ENCODE measurements around the gene PI4K2A. TPM values are rescaled to one million over a fixed set of nuclear protein-coding genes. Genes with fewer than 3 reads are reported as not detected.
"Not testable (repeated sequence)": the region's sequence is repeated elsewhere in the genome, so short reads cannot be mapped to it uniquely, and the experiment has no call there.

Gene PI4K2A
- total and polyA plus RNA-seq, 8 donors, result 4.2 to 13.6 (median 9.7) TPM

GRCh38 chr10:97632949-97633884, 7.3 kb upstream of the PI4K2A start, which contains the start of gene MORN4:
MORN4 (minus strand) TSS chr10:97633500; CDS start chr10:97619653, 13,847 bp downstream.
- H3K4me1 ChIP-seq, result peaks cover 6 to 16% (median 14%) of the 10 kb centered on the region in 4 donors
- H3K36me3 ChIP-seq, result no peaks in the 10 kb centered on the region
- peak within 1 kb of the TSS; percentile 53 to 90 (median 76) for H3K4me3 ChIP-seq
- no peaks in the 10 kb centered on the region for H3K9me3 ChIP-seq
- intact Hi-C loops (cut with DNase I; ENCODE audit: low total_unique reads), result no loop called here
- no peaks in the 10 kb centered on the region for H3K27me3 ChIP-seq
- peak; percentile 93 to 97 for DNase-seq
- no peak for TF ChIP-seq POLR2A (IDR thresholded peaks at IDR 0.05)
- TF ChIP-seq POLR2AphosphoS5 (IDR thresholded peaks at IDR 0.05), result peak; percentile 7 to 69 (median 26)
- H3K27ac ChIP-seq, result peak within 1 kb of the TSS; percentile 45 to 76 (median 67)
- 2 to 6% (median 3%) methylated on average over 34 to 62 of the region's 62 CpGs for WGBS, 5 donors

DNA sequence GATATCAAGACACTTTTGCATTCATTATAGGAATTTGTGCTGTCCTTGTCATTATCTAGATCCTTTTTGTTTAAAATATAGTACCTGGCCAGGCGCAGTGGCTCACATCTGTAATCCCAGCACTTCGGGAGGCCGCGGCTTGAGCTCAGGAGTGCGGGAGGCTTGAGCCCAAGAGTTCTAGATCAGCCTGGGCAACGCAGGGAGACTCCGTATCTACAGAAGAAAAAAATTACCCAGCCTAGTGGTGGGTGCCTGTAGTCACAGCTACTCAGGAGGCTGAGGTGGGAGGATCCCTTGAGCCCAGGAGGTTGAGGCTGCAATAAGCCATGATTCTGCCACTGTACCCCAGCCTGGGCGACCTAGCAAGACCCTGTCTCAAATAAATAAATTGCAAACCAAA, 6.5 kb upstream of the PI4K2A start:
- peaks cover 6 to 16% (median 14%) of the 10 kb centered on the region in 4 donors for H3K4me1 ChIP-seq
- WGBS, 5 donors, result 43 to 83% (median 56%) methylated on average over 8 of the region's 8 CpGs
- H3K27ac ChIP-seq, result peak overlapping the region; percentile 45 to 76 (median 67)
- no peaks in the 10 kb centered on the region for H3K36me3 ChIP-seq
- TF ChIP-seq POLR2AphosphoS5 (IDR thresholded peaks at IDR 0.05) (no peak), POLR2A (IDR thresholded peaks at IDR 0.05) (no peak), CTCF (IDR thresholded peaks at IDR 0.05) (peak in 1 of 7 experiments; percentile 12), EP300 (IDR thresholded peaks at IDR 0.05) (no peak)
- intact Hi-C loops (cut with DNase I; ENCODE audit: low total_unique reads), result no loop called here
- no peaks in the 10 kb centered on the region for H3K9me3 ChIP-seq
- peak overlapping the region; percentile 53 to 90 (median 76) for H3K4me3 ChIP-seq
- no peaks in the 10 kb centered on the region for H3K27me3 ChIP-seq
- DNase-seq, result peak in 1 of 2 donors; percentile 36

DNA sequence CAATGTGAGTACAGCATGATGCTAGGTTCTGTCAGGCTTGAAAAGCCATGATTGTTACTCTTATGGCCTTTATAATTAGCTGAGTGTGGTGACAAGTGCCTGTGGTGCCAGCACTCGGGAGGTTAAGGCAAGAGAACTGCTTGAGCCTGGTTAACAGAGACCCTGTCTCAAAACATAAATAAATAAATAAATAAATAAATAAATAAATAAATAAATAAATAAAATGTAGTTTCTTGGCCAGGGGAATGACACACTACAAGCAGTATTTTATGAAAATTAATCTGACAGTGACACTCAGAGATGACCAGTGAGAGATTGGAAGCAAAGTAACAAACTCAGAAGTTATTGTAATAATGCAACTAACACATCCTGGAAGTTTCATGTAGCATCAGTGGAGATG, 4.9 kb upstream of the PI4K2A start:
- 82 to 95% (median 94%) methylated on average over 1 of the region's 1 CpG for WGBS, 5 donors
- intact Hi-C loops (cut with DNase I; ENCODE audit: low total_unique reads), result no loop called here
- TF ChIP-seq EP300 (IDR thresholded peaks at IDR 0.05) (no peak), CTCF (IDR thresholded peaks at IDR 0.05) (no peak), POLR2AphosphoS5 (IDR thresholded peaks at IDR 0.05) (no peak), POLR2A (IDR thresholded peaks at IDR 0.05) (no peak)

GRCh38 chr10:97639090-97639489, 1.4 kb upstream of the PI4K2A start:
- H3K27ac ChIP-seq; H3K4me3 ChIP-seq; H3K9me3 ChIP-seq; intact Hi-C loops (cut with DNase I; ENCODE audit: low total_unique reads); H3K36me3 ChIP-seq; DNase-seq; H3K27me3 ChIP-seq: not testable (repeated sequence)
- peaks cover 15 to 34% (median 23%) of the 10 kb centered on the region in 4 donors for H3K4me1 ChIP-seq
- 83 to 95% (median 87%) methylated on average over 3 of the region's 3 CpGs for WGBS, 5 donors

More for the DNA sequence above, 4.9 kb upstream of the PI4K2A start:
- Histone ChIP-seq H3K36me3 (no peaks in the 10 kb centered on the region), H3K27ac (no peak overlapping the region), H3K9me3 (no peaks in the 10 kb centered on the region), H3K27me3 (no peaks in the 10 kb centered on the region), H3K4me3 (no peak overlapping the region), H3K4me1 (peaks cover 6 to 21% (median 14%) of the 10 kb centered on the region in 4 donors)
- DNase-seq, result no peak

DNA sequence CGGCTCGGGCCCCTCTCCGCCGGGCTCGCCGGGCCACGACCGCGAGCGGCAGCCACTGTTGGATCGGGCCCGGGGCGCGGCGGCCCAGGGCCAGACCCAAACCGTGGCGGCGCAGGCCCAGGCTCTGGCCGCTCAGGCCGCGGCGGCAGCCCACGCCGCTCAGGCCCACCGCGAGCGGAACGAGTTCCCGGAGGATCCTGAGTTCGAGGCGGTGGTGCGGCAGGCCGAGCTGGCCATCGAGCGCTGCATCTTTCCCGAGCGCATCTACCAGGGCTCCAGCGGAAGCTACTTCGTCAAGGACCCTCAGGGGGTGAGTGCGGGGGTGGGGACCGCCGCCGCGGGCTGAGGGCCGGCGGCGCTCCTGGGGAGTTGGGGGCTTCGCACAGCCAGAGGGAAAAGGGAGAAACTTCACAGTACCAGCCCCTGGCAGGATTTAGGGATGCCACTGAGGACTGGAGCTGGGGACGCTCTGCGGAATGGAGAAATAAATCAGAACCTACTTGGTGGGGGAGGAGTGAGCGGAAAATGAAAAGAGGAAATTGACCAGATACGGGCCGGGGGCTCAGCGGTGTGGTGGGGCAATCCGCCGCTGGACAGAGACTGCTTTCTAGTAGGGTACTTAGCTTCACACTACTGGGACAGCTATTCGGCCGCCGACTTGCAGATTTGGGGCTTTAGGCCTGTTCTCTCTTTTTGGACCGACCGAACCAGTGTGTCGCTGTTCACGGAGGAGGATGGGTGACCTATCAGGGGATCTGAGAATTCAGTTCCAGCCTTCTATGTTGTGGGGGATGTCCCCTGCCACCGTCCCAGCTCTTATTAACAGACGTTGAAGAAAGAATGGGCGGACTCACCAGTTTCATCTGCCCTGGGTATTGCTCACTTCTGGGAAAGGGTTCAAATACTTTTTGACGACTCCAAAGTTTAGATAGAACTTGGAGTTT, 669 bp downstream of the PI4K2A start:
- DNase-seq, result peak in 1 of 2 donors; percentile 50
- Histone ChIP-seq H3K4me1 (peaks cover 15 to 34% (median 23%) of the 10 kb centered on the region in 4 donors), H3K27me3 (no peaks in the 10 kb centered on the region), H3K27ac (peak overlapping the region; percentile 82 to 95 (median 89)), H3K9me3 (no peaks in the 10 kb centered on the region), H3K36me3 (peaks cover 0 to 26% (median 18%) of the 10 kb centered on the region in 4 donors), H3K4me3 (peak overlapping the region; percentile 73 to 94 (median 89))
- intact Hi-C loops (cut with DNase I; ENCODE audit: low total_unique reads), result no loop called here
- no peak for TF ChIP-seq POLR2AphosphoS5 (IDR thresholded peaks at IDR 0.05)
- TF ChIP-seq POLR2A (IDR thresholded peaks at IDR 0.05), result no peak
- TF ChIP-seq CTCF (IDR thresholded peaks at IDR 0.05), result no peak
- no peak for TF ChIP-seq EP300 (IDR thresholded peaks at IDR 0.05)
- WGBS, 5 donors, result 1% methylated on average over 33 to 67 of the region's 67 CpGs

GRCh38 chr10:97642471-97643159, 2.1 kb downstream of the PI4K2A start:
- intact Hi-C loops (cut with DNase I; ENCODE audit: low total_unique reads), result not testable (repeated sequence)
- WGBS, 5 donors, result 91 to 97% (median 93%) methylated on average over 12 to 13 of the region's 13 CpGs

More at GRCh38 chr10:97642471-97643159, 2.1 kb downstream of the PI4K2A start:
- H3K4me3 ChIP-seq, result peak overlapping the region in 2 of 4 donors; percentile 90 to 94
- peaks cover 15 to 38% (median 23%) of the 10 kb centered on the region in 4 donors for H3K4me1 ChIP-seq
- peaks cover 3 to 34% (median 24%) of the 10 kb centered on the region in 4 donors for H3K36me3 ChIP-seq
- not testable (repeated sequence) for H3K27me3 ChIP-seq, H3K9me3 ChIP-seq, DNase-seq
- peak overlapping the region in 1 of 5 donors; percentile 85 for H3K27ac ChIP-seq

Measured in stomach (tissue), 9 donors.